Germinal center (tissue), 1 donor: ENCODE results near the gene PCDHGB3.
A peak's percentile ranks its signal among the peaks of the same experiment; 100 is the strongest.

Experiments used
- DNase-seq: peaks from one replicate; pipeline ENCODE4 v3.0.0; 2012; ENCODE audit warnings: mixed read lengths, low spot score

The PCDHGB3 gene

DNA sequence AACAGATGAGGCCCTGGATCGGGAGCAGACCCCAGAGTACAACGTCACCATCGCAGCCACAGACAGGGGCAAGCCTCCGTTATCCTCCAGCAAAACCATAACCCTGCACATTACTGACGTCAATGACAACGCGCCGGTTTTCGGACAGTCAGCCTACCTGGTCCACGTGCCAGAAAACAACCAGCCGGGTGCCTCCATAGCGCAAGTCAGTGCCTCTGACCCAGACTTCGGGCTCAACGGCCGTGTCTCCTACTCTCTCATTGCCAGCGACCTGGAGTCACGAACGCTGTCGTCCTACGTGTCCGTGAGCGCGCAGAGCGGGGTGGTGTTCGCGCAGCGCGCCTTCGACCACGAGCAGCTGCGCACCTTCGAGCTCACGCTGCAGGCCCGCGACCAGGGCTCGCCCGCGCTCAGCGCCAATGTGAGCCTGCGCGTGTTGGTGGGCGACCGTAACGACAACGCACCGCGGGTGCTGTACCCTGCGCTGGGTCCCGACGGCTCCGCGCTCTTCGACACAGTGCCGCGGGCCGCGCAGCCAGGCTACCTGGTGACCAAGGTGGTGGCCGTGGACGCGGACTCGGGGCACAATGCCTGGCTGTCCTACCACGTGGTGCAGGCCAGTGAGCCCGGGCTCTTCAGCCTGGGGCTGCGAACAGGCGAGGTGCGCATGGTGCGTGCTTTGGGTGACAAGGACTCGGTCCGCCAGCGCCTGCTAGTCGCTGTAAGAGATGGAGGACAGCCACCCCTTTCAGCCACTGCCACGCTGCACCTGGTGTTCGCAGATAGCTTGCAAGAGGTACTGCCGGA lies 49.2 kb downstream of the PCDHGB3 start:
- DNase-seq = no peak

DNA sequence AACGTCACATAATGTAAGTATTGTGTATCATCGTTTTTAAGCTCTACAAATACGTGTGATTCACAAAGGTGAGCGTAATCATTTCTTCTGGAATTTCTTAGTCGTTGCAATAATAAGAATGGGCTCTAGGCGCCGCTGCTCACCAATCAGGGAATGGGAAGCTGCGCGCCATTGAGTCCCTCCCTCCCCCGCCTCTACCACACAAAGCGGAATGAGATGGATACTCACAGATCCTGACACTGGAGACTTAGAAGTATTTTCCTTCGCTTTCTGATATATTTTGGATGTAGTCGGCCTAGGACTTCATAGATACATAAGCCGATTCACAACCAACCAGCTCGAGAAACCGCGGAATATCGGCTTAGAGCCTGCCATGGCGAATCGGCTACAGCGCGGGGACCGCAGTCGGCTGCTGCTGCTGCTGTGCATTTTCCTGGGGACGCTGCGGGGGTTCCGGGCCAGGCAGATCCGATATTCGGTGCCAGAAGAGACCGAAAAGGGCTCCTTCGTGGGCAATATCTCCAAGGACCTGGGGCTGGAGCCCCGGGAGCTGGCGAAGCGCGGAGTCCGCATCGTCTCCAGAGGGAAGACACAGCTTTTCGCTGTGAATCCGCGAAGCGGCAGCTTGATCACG lies 50.9 kb downstream of the PCDHGB3 start, which contains the start of gene PCDHGA11:
Gene PCDHGA11, plus strand, starts transcription at position 197 of the 634 bp plus-strand sequence. Its CDS starts 177 bp downstream, at position 374.
- DNase-seq = peak; percentile 66

DNA sequence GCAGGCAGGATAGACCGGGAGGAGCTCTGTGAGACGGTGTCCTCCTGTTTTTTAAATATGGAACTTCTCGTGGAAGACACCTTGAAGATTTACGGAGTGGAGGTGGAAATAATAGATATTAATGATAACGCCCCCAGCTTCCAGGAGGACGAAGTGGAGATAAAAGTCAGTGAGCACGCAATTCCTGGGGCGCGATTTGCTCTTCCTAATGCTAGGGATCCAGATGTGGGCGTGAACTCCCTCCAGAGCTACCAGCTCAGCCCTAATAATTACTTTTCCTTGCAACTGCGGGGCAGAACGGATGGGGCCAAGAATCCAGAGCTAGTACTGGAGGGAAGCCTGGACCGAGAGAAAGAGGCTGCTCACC lies 51.4 kb downstream of the PCDHGB3 start:
- DNase-seq = no peak
